ENCODE measurements around the gene GNAS-AS1.

The GNAS-AS1 gene

DNA sequence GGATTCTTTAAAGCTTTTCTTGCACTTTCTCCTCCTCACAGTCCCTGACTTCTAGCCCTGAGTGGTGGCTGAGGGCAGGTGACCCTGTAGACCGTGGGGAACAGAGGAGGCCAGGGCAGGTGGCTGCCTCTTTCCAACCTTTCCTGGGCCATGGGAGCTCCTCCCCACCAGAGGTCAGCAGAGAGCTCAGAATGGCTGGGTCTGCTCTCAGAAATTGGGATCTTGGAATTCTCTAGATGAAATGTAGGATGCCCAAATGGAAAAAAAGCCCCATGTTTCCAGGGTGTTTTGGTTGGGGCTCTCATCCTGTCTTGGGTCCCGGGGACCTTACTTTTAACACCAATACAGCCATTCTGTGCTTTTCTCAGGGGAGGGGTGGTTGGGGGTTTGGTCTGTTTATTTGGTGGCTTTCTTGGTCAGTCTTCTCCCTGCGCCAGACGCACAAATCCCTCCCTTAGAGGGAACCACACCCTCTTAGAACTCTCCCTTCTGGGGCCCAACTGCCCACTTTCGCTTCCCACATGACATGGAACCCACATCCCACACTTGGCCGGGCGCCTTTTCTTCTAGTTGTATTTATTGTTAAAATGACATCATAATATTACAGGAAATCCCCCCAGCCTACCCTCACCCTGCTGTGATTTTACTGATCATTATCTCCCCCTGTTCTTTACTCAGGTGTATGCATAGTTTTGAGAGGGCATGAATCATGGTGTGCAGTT is 19.8 kb upstream of the GNAS-AS1 start:
- Mint-ChIP-seq H3K4me3 (peak overlapping the region; percentile 57), H3K4me1 (peaks cover 65% of the 10 kb centered on the region), H3K27ac (peak overlapping the region; percentile 91), H3K27me3 (ENCODE audit: low read depth, poor library complexity) (peaks cover 3% of the 10 kb centered on the region), H3K9me3 (peaks cover 9% of the 10 kb centered on the region), H3K36me3 (ENCODE audit: low read depth) (peaks cover 4% of the 10 kb centered on the region)
- peak; percentile 81 for DNase-seq
- peak; percentile 85 for TF ChIP-seq CTCF (IDR thresholded peaks at IDR 0.05)

- peaks cover 9% of the 10 kb centered on the region for H3K9me3 Mint-ChIP-seq
- H3K27ac Mint-ChIP-seq: no peak overlapping the region
- peaks cover 4% of the 10 kb centered on the region for H3K36me3 Mint-ChIP-seq (ENCODE audit: low read depth)
- no peak for TF ChIP-seq CTCF (IDR thresholded peaks at IDR 0.05)
- no peak for DNase-seq
- no peak overlapping the region for H3K4me3 Mint-ChIP-seq
- H3K27me3 Mint-ChIP-seq (ENCODE audit: low read depth, poor library complexity): no peaks in the 10 kb centered on the region
- peaks cover 66% of the 10 kb centered on the region for H3K4me1 Mint-ChIP-seq
Observed at GRCh38 chr20:58869662-58870227, 19.0 kb upstream of the GNAS-AS1 start.

- peak; percentile 17 for TF ChIP-seq CTCF (IDR thresholded peaks at IDR 0.05)
- no peaks in the 10 kb centered on the region for H3K27me3 Mint-ChIP-seq (ENCODE audit: low read depth, poor library complexity)
- peak overlapping the region; percentile 77 for H3K27ac Mint-ChIP-seq
- peaks cover 9% of the 10 kb centered on the region for H3K9me3 Mint-ChIP-seq
- H3K36me3 Mint-ChIP-seq (ENCODE audit: low read depth): peaks cover 4% of the 10 kb centered on the region
- peak overlapping the region; percentile 51 for H3K4me3 Mint-ChIP-seq
- peak; percentile 66 for DNase-seq
- H3K4me1 Mint-ChIP-seq: peaks cover 69% of the 10 kb centered on the region
Observed at GRCh38 chr20:58868795-58869194, 18.1 kb upstream of the GNAS-AS1 start.

DNA sequence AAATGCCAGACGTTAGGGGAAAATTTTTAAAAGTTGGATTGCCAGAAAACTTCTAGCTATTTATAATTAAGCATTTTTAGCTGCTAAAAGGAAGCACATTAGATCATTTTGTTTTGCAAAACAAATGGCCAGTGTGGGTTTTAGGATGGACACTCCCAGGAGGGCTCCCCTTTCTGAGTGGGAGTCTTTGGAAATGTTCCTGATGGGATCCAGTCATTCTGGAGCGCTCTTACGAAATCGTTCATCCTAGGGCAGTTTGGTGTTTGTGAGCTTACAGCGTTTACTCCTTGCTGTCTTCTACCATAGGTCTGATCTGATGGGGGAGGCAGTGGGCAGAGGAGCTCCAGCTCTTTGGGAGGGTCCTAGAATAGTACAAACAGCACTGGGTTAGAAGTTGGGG is 16.5 kb upstream of the GNAS-AS1 start:
- H3K36me3 Mint-ChIP-seq (ENCODE audit: low read depth): peaks cover 4% of the 10 kb centered on the region
- H3K27me3 Mint-ChIP-seq (ENCODE audit: low read depth, poor library complexity): no peaks in the 10 kb centered on the region
- H3K9me3 Mint-ChIP-seq: peaks cover 5% of the 10 kb centered on the region
- H3K4me1 Mint-ChIP-seq: peaks cover 77% of the 10 kb centered on the region
- no peak for TF ChIP-seq CTCF (IDR thresholded peaks at IDR 0.05)
- no peak for DNase-seq
- no peak overlapping the region for H3K27ac Mint-ChIP-seq
- no peak overlapping the region for H3K4me3 Mint-ChIP-seq

GRCh38 chr20:58865843-58866242 is 15.1 kb upstream of the GNAS-AS1 start:
- TF ChIP-seq CTCF (IDR thresholded peaks at IDR 0.05): no peak
- DNase-seq: no peak
- Mint-ChIP-seq H3K4me3 (no peak overlapping the region), H3K4me1 (peaks cover 82% of the 10 kb centered on the region), H3K9me3 (peaks cover under 1% of the 10 kb centered on the region), H3K27ac (peak overlapping the region; percentile 34), H3K27me3 (ENCODE audit: low read depth, poor library complexity) (peaks cover 7% of the 10 kb centered on the region), H3K36me3 (ENCODE audit: low read depth) (peaks cover under 1% of the 10 kb centered on the region)

- H3K4me3 Mint-ChIP-seq: no peak overlapping the region
- no peaks in the 10 kb centered on the region for H3K36me3 Mint-ChIP-seq (ENCODE audit: low read depth)
- H3K27me3 Mint-ChIP-seq (ENCODE audit: low read depth, poor library complexity): peaks cover 18% of the 10 kb centered on the region
- H3K27ac Mint-ChIP-seq: no peak overlapping the region
- H3K4me1 Mint-ChIP-seq: peaks cover 77% of the 10 kb centered on the region
- H3K9me3 Mint-ChIP-seq: no peaks in the 10 kb centered on the region
- TF ChIP-seq CTCF (IDR thresholded peaks at IDR 0.05): no peak
- no peak for DNase-seq
Observed at GRCh38 chr20:58864346-58864745, 13.6 kb upstream of the GNAS-AS1 start.
